Activated gamma-delta T cell treated with anti-CD3 and anti-CD28 coated beads, Interleukin-2, amount 50 U/mL, for 16 hours (primary cell): Measurements from ENCODE around the gene ATP6V0E1.
A peak's percentile ranks its signal among the peaks of the same experiment; 100 is the strongest.

Source experiments
- DNase-seq: peaks from one replicate; pipeline ENCODE4 v3.0.0-alpha.2; 2020; ENCODE audit warnings: low read depth

ATP6V0E1 gene

GRCh38 chr5:172983542-172984243, at the start of gene ATP6V0E1:
ATP6V0E1 (plus strand) TSS chr5:172983771; CDS start chr5:172983861, 90 bp downstream.
- DNase-seq = peak; percentile 93

GRCh38 chr5:172935096-172935495, 48.5 kb upstream of the ATP6V0E1 start:
- DNase-seq = no peak

- no peak for DNase-seq
Measured at GRCh38 chr5:172936401-172936800, 47.2 kb upstream of the ATP6V0E1 start.

- no peak for DNase-seq
Measured at GRCh38 chr5:172939071-172939470, 44.5 kb upstream of the ATP6V0E1 start.

- DNase-seq = no peak
Measured at GRCh38 chr5:172939611-172940267, 43.8 kb upstream of the ATP6V0E1 start.

GRCh38 chr5:172940268-172941066, 43.1 kb upstream of the ATP6V0E1 start:
- DNase-seq = no peak

GRCh38 chr5:172941067-172941516, 42.5 kb upstream of the ATP6V0E1 start:
- no peak for DNase-seq

- no peak for DNase-seq
Measured at GRCh38 chr5:172942556-172942955, 41.0 kb upstream of the ATP6V0E1 start.

GRCh38 chr5:172943283-172943841, 40.2 kb upstream of the ATP6V0E1 start:
- no peak for DNase-seq

- no peak for DNase-seq
Measured at GRCh38 chr5:172943906-172944305, 39.7 kb upstream of the ATP6V0E1 start.

GRCh38 chr5:172944741-172945140, 38.8 kb upstream of the ATP6V0E1 start:
- DNase-seq = no peak

- DNase-seq = no peak
Measured at GRCh38 chr5:172945151-172945550, 38.4 kb upstream of the ATP6V0E1 start.

- no peak for DNase-seq
Measured at GRCh38 chr5:172946146-172946545, 37.4 kb upstream of the ATP6V0E1 start.

GRCh38 chr5:172949426-172949825, 34.1 kb upstream of the ATP6V0E1 start:
- DNase-seq = no peak

GRCh38 chr5:172950176-172950965, 33.2 kb upstream of the ATP6V0E1 start:
- no peak for DNase-seq

GRCh38 chr5:172951371-172952033, 32.1 kb upstream of the ATP6V0E1 start:
- no peak for DNase-seq

GRCh38 chr5:172952034-172952511, 31.5 kb upstream of the ATP6V0E1 start:
- no peak for DNase-seq

- DNase-seq = no peak
Measured at GRCh38 chr5:172953776-172954675, 29.5 kb upstream of the ATP6V0E1 start.

- DNase-seq = no peak
Measured at GRCh38 chr5:172954751-172955159, 28.8 kb upstream of the ATP6V0E1 start.

- DNase-seq = no peak
Measured at GRCh38 chr5:172956228-172956627, 27.3 kb upstream of the ATP6V0E1 start.
